ENCODE measurements around the gene KPNA3.

DNA sequence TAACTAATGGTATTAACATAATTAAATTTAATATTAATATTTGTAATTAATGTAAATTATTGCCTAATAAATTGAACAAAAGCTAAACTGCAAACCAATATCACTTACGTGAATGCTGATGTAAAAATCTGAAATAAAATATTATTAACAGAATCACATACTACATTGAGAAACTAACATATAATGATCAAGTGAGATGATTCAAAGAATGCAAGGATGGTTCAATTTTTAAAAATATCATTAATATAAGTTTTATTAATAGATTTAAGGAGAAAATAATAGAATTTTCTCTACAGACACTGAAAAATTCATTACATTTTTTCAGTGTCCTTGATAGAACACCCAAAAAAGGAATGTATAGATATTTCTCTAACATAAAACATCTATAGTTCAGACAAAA, 77.7 kb downstream of the KPNA3 start:
- TF ChIP-seq POLR2A (IDR thresholded peaks at IDR 0.05; ENCODE audit: low read length) (no peak), GATA1 (IDR thresholded peaks at IDR 0.05; ENCODE audit: low read depth, low read length) (no peak)

Data from erythroblast (primary cell).